GM21526 (cell line): Measurements from ENCODE around the gene ADGRL4.
"Not testable (repeated sequence)": the region's sequence is repeated elsewhere in the genome, so short reads cannot be mapped to it uniquely, and the experiment has no call there.

Experiments used
- ATAC-seq: cut with Tn5 transposase; IDR thresholded peaks from one replicate; pipeline ENCODE4 v1.9.1; 2021; ENCODE audit warnings: moderate library complexity; ENCODE audit not compliant: unreplicated experiment, low FRiP score

The ADGRL4 gene

DNA sequence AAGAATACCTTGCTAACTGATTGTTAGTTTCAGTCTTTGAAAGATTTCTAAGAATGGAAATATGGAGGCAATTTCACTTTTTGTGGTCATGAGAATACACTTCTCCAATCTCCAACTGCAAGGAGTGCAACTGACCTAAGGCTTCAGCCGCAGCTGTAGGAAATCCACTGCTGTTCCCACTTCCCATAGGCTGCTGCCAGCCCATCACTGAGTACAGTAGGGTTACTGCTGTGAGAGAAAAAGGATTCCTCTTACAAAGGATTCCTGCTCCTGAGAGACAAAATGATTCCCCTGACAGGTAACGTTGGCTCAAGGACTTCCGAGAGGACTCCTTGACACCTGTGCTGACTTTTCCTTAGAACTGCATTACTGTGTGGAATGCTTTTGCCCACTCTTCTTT lies 87.4 kb downstream of the ADGRL4 start:
- ATAC-seq, result no peak

DNA sequence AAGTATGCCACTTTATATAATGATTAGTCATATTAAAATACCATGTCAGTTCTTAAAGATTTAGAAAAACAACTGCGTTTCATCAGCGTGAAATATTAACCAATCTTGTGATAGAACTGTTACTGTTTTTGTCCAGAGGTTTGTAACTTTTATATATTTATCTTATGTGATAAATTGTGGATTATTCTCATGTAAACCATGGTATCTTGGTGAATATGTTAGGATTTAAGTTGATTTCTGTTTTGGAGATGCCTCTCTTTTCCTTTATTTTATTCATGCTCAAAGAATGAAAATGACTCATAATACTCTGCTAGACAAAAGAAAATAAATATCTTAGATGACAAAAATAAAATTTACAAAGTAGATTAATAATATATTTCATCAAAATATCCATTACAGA lies 88.4 kb downstream of the ADGRL4 start:
- ATAC-seq, result no peak

DNA sequence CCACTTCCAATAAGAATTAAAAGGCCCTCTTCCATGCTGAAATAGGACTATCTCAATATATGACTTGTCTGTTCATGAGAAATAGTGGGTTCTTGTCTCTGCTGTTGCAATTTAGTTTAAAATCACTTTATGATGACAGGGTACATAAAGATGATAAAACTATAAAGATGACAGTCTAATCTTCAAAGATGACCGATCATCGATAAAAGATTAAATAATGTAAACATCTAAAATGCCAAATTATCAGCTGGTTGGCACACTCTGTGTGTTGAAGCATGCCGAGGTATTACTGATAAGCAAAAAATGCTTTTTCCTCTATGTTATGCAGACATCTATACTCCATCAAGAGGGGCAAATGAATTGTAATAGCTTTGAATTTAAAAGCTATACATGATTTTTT lies 89.5 kb downstream of the ADGRL4 start:
- ATAC-seq, result no peak

DNA sequence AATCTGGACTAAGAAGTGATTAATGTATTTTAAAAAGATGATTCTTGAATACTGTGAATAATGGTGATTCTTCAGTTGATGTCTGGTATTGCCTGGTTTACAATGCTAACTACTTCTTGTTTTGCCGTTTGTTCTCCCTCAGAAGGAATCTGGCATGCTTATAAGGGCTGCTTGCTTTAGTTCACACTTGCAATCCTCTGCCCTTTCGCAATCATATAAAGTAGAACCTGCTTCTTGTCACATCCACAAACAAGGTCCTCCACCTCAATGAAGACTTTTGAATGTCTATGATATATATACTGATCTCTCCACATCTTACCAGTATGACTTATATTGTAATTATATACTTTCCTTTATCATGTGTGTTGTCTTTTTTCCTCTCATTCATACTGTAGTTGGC lies 92.6 kb downstream of the ADGRL4 start:
- no peak for ATAC-seq

DNA sequence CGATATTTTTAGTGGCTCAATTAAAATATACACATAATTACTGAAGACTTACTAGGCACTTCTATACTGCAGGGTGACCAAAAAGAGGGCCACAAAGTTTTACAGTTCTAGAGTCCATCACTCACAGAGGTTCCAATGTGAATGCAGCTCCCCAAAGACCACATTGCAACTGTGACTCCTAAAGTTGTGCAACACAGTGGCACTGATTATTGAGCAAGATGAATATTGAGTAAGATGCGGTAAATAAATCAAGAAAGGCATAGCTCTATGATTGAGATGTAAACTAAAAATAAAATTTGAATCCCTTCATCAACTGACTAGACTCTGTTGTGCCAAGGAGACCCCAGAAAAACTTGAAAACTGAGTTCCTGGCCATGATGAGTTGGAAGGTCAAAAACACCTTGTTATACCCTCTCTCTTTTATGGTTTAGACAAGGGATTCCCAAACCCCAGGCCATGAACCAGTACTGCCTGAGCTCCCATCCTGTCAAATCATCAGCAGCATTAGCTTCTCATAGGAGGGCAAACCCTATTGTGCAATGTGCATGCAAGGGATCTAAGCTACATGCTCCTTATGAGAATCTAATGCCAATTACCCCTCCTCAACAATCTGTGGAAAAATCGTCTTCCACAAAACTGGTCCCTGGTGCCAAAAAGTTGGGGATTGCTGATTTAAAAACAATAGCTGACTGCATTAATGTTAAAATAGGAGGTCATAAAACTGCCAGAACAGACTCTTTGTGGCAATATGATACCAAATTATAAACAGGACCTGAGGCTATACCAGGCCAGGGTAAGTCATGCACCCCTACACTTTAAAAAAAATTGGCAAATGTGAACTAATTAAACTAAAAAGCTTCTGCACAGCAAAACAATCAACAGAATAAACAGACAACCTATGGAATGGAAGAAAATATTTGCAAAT lies 94.3 kb downstream of the ADGRL4 start:
- ATAC-seq, result no peak

DNA sequence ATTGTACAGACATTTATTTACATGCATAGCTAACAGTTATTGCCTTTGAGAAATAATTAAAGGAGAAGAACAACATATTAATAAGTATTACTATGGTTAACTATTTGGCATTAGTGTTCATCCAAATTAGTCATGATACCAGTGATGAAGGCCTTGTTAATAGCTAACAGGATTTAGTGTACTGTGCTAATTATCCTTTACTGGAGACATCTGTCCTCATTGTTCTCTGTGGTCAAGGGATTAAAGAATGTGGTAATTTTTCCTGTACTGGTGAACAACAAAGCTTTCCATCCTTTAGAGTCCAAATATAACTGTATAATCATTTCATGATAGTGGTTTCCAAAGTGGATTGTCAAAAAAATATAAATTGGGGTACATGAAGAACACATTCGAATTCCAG lies 103.9 kb downstream of the ADGRL4 start:
- no peak for ATAC-seq

DNA sequence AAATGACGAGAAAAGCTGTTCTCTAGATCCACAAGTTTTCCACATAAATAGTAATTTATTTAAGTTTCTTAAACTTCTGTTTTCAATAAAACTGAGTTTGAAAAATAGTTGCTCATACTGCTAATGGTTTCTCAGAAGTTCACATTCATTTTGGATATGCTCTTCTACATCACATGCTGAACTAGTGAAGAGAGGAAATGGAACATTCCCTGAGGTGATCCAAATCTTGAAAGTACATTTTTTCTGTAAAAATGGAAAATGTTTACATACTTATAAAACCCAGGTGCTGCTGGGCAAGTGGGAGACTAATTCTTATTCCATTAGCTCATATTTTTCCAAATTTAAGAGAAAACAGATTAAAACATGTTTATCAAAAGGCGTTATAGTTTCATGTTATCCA lies 111.7 kb downstream of the ADGRL4 start:
- ATAC-seq, result no peak

DNA sequence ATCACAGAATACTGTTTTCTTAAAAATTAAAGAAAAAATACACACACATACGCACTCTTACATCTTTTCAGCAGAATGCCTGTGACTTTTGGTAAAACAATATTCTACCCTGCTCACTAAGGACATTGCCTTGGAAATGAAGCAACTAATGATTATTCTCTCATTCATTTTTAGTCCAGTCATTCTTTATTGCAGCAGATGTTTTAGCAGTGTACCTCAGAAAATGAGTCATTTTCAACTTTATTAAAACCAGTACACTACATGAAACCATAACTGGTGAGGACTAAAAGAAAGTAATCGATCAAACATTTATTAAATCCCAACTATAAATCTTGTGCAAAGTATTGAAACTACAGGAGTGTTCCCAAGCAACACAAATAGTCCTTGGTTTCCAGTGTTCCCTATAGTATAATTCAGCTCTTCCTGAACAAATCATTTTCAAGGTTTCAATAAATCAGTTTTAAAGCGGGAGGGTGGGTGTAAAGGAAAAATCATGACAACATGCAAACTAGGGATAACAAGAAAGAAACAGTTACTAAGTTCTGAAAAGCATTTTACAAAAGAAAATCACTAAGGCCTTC lies 114.2 kb downstream of the ADGRL4 start:
- no peak for ATAC-seq

DNA sequence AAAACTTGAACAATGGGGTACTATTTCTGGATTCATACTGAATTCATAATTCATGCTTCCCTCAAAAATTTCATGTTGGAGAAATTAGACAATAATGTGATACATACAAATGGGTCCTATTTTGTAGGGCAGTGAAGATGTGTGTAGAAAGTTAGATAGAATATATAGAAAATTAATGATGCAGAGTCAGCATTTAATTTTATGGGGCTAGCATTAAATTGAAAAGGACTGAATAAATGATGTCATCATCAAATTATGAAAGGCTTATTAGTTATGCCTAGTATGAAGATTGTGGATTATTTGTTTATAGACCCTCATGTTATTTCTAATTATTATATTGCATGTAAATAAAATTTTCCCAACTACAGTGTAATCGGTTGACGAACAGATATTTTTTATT lies 119.1 kb downstream of the ADGRL4 start:
- ATAC-seq, result no peak

DNA sequence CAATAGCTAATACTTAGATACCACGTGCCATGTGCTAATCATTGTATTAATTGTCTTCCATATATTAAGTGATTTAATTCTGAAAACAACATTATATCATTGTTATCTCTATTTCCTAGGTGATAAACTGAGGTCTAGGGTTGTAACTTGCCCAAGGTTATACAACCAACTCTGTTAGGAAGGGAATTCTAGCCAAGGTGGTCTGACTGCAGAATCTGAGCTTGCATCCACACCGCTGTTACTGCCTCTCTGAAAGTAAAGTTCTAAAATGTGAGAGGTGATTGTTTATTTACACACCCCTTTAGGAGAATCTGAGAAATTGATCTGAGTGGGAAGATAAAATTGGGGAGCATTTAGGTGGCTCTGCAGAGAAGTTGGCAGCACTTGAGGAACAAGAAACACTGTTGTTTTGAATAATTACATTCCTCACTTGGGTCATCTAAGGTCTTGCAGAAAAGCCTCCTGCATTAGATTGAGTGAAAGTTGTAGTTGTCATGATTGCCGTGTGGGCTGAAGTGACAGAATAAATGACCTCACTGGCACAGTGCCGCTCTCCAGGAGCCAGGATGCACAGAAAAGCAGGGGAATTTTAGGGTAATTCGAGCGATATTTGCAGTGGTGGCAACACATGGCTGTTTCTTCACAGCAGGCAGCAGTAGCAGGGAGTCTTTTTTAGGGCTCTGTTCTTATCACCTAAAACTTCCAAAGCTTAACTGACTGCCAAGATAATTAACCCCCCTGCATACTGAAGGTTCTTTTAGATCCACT lies 121.7 kb downstream of the ADGRL4 start:
- ATAC-seq, result no peak

DNA sequence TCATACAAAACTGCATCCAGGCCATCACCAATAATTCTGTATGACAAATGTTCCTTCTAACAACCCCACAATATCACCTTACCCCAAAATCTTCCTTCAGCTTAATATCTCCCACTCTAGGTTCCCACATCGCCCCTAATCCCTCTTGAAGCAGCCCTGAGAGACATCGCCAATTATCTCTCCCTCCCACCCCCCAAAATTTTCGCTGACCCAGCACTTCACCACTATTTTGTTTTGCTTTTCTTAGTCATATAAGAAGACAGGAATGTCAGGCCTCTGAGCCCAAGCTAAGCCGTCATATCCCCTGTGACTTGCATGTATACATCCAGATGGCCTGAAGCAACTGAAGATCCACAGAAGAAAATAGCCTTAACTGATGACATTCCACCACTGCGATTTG lies 126.3 kb downstream of the ADGRL4 start:
- ATAC-seq, result no peak

DNA sequence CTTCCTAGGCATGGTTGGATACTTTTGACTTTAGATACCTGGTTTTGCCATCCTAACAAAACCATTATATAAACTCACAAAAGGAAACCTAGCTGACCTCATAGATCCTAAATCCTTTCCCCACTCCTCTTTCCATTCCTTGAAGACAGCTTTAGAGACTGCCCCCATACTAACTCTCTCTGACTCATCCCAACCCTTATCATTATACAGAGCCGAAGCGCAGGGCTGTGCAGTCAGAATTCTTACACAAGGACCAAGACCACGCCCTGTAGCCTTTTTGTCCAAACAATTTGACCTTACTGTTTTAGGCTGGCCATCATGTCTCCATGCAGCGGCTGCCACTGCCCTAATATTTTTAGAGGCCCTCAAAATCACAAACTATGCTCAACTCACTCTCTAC lies 130.5 kb downstream of the ADGRL4 start:
- ATAC-seq, result not testable (repeated sequence)

DNA sequence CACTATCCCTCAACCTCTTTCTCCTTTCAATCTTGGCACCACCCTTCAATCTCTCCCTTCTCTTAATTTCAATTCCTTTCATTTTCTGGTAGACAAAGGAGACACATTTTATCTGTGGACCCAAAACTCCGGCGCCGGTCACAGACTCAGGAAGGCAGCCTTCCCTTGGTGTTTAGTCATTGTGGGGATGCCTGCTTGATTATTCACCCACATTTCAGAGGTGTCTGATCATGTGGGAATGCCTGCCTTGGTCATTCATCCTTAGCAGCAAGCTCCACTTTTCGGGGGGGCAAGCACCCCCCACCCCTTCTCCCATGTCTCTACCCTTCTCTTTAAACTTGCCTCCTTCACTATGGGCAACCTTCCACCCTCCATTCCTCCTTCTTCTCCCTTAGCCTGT lies 133.7 kb downstream of the ADGRL4 start:
- not testable (repeated sequence) for ATAC-seq

DNA sequence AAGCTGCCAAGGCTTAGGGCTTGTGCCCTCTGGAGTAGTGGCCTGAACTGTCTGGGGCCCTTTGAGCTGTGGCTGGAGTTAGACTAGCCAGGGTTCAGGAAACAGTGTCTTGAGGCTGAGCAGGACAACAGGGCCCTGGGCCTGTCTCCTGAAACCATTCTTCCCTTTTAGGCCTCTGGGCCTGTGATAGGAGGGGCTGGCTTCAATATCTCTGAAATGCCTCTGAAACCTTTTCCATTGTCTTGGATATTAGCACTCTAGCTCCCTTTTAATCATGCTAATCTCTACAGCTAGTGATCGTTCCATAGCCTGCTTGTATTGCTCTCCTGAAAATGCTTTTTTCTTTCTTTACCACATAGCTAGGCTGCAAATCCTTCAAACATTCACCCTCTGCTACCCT lies 135.3 kb downstream of the ADGRL4 start:
- no peak for ATAC-seq

DNA sequence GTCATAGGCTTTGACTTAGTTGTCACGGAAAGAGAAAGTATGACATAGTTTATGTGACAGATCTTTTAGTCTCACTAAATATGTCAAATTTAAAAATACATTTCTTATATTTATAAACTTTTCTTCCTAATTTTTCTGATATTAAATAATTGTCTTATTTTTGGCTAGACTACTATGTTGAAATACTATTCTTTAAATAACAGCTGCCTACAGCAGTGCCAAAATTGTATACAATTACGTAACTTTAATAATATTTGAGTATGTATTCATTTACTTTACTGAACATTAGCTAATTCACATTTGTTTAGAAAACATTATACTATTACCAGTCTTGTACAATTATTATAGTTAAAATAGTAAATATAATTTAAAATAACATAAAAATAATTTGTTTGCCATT lies 137.4 kb downstream of the ADGRL4 start:
- no peak for ATAC-seq

DNA sequence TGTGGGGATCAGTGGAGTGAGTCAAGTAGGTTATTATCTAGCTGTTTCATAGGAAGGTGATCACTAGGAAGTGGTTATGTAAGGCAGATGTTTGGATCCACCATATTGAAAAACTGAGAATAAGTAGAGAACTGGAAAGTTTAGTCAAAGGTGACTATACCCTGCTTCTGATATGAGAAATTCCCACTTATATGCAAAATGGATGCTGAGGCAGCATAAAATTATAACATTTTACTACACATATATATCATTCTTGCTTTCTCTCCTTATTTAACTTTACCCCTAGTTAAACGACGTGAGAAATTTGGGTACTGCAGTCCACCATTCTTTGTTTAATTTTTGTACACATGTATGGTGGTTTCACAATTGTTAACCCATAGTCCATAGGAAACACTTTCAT lies 142.4 kb downstream of the ADGRL4 start:
- ATAC-seq, result no peak

DNA sequence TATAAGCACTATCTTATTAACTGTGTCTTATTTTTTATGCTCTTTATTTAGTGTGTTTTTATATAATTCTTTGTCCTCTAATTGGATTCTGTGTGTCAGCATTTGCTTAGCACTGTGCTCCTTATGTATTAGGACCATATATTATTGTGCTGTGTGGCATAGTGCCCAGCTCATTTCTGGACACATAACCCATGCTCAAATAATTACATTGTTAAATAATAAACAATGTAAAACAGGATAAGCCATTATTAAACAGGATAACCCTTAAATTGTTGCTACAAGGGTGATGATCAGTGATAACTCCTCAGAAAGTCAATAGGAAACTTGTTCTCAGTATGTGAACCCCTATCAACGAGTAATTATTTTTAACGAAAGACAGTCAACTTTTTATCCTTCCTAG lies 150.4 kb downstream of the ADGRL4 start:
- no peak for ATAC-seq

DNA sequence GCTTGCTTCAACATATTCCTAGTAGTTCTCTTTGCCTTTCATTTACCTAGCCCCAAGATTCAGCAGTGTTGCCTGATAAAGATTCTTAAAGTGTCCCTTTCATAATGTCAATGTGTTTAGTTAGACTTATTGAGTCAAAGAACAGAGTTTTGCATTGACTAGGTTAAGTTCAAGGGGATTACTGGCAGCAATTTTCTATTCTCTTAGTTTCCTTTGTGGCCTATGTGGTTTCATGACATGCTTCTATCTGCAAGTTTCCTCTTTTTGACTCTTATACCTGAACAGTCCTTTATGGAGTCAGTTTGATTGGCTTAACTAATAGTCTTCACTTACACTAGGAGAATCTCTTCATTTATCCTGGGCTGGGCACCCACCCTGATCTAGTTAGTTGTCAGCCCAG lies 151.3 kb downstream of the ADGRL4 start:
- ATAC-seq, result peak; percentile 92

DNA sequence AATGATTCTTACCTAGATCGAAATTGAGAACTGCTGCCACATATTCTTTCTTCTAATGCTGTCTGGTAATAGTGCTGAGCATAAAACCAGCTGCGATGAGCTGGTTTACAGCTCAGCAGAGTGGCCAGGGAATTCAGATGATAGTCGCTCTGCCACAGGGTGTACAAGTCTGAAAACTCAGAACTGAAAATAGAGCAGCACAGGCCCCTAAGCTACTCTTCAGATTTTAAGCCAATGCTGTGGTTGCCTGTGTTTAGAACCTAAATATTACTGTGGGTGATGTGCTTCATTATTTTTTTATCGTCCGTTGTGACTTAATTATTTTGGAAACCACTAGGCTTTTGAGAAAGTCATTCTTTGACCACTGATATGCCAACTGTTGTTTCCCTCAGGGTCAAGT lies 152.0 kb downstream of the ADGRL4 start:
- no peak for ATAC-seq

DNA sequence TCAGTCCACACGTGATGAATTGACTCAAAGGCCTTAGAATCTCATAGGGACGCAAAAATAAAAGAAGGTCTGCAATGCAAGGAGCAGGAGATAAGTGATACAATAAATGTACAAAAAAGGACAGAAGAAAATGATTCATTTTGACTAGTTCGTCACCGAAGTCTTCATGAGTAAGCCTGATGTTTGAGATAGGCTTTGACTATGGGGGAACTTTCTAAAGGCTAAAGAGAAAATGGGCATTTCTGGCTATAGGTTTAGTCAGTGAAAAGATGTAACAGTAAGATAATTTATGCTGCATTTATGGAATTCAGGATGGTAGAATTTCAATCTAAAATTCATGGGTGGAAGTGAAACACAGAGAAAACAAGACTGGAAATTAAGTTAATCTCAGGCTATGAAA lies 163.0 kb downstream of the ADGRL4 start:
- ATAC-seq, result no peak

DNA sequence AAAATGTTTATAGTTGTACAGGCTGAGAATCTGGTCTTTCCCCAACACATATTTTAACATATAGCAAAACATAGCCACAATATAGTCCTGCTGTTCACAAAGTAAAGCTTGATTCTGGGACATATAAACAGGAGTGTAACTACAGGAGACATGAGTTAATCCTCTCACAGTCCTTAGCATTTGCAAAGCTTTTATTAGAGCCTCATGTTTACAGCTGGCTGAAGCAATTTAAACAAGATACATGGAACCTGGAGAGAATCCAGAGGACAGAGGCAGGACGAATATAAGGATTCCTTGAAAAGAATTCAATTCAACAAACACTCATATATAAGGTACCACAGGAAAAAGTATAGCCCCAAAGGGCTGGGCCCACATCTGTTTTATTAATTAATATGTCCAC lies 163.4 kb downstream of the ADGRL4 start:
- ATAC-seq, result no peak
